Fibroblast of skin of back (primary cell): ENCODE results near the gene SBF2.

Source experiments
- DNase-seq: peaks from one replicate; pipeline ENCODE4 v3.0.0-alpha.2; 2013

SBF2 gene

DNA sequence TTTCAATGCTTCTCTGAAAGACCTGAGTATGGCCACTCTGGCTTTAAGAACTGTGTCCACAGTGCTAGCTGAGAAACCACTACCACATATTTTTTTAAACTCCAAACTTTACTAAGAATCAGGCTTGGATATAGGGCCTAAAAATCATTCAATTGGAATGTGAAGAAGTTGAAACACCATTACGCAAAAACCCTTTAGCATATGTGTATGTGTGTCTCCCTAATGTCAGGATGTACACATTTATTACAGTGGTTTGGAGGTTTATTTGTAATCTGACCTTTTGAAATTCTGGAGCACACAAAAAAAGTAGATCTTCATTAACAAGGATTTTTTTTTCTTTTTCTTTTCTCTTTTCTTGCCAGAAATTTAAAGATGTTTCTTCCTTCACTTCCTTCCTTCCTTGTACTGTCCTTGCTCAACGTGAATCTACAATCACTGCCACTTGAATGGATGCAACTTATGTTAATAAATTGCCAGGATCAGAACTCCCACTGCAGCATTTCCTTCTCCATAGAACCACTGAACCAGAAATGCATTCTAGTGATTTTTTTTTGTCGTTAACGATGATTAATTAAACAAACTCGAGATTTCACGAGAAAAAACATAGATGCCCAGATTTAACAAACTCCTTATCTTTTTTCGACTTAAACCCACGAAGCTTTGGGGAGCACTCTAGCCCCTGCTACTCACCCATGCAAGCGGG, 7.8 kb upstream of the SBF2 start:
- DNase-seq, result peak; percentile 89

DNA sequence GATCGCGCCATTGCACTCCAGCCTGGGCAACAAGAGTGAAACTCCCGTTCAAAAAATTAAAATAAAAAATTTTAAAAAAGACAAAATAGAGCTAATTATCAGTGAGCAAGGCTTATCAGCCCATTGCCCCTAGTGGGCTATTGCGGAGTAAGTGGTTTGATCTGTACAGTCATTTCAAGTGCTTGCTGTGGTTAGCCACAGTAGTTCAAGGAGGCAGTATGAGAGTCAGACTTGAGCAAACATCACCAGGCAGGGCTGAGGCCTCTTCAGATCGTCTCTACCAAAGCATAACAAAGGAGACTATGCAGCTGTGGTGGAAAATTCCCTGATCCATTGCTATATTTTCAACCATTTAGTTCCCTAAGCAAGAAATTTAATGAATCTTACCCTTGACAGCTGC, 4.3 kb upstream of the SBF2 start:
- peak; percentile 86 for DNase-seq

DNA sequence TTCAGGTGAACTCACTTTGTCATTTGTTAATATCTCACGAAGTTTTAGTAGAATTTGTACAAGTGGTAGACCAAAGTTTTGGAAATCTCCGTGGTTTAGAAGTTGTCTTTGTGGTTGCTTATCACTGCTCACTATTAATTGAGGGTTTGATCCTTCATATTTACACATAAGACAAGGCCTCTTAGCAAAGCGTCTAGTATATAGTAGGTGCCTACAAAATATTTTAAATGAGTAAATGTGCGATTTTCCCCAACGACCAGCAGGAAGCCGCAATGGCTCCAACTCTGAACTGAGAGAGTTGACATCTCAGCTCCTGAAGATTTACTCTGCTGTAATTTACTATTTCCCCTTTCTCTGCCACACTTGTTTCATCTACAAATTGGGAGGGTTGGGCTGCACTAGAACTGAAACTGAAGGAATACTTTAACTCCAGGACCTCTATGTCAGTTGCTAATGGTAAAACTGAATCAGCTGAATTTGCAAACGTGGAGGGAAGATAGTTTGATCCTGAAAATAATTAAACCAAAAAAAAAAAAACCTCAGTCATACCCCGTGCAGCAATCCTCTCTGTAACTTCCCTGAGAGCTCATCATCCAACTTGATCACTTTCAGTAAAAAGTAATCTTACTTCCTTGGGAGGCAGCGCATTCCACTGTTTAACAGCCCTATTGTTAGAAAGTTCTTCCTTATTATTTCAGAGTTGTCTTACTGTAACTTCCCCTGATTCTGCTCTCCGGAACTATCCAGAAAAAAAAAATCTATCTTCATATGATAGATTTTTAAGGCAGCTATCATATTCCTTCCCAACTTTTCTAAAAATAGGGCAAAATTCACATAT, 1.3 kb upstream of the SBF2 start:
- no peak for DNase-seq

DNA sequence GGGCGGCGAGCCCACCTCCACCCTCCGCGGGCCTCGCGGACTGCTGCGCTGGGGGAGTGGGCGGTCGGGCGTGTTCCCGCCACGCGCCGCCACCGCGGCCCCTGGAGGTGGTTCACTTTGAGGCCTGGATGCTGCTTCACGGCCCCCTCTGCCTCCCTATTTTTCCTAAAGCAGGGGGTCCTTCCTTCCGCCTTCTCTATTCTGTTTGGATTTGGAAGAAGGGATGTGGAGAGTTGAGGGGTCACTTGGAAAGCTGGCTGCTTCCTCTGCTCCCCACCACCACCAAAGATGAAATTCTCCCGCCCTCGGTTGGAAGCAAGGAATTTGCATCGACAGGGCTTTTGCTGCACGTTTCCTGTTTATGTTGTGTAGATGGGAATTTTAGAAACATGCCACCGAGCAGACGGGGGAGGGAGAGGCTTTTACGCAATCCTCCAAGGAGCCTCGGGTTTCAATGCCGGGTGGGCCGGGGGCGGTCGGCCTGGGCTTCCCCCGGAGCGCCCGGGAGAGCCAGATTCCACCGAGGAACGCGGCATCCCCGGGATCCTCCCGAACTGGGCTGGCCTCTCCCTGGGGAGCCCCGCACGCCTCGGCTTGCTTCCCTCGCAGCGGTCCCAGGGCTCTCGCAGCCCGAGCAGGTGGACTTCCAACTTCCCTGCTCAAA, 403 bp upstream of the SBF2 start:
- peak; percentile 79 for DNase-seq

DNA sequence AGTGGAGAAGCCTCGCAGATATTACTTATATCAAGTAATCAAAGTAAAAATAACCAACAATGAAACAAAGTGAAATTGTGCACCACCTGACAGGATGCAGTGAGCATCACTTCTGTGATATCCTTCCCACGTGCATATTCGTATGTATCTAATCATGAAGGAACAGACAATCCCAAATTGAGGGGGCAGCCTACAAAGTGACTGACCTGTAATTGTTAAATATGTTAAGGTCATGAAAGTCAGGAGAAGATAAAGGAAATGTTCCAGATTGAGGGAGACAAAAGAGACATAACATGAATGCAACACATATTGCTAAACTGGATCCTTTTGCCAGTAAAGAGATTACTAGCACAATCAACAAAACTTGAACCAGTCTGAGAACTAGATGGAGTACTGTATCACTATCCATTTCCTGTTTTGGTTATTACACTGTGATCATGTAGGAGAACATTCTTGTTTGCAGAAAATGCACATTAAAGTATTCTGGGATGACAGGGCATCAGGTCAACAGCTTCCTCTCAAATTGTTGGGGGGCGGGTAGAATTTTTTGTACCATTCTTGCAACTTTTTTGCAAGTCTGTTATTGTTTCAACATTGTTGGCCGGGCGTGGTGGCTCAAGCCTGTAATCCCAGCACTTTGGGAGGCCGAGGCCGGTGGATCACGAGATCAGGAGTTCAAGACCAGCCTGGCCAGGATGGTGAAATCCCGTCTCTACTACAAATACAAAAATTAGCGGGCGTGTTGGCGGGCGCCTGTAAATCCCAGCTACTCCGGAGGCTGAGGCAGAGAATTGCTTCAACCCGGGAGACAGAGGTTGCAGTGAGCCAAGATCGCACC, 2.0 kb downstream of the SBF2 start:
- DNase-seq, result peak; percentile 16

DNA sequence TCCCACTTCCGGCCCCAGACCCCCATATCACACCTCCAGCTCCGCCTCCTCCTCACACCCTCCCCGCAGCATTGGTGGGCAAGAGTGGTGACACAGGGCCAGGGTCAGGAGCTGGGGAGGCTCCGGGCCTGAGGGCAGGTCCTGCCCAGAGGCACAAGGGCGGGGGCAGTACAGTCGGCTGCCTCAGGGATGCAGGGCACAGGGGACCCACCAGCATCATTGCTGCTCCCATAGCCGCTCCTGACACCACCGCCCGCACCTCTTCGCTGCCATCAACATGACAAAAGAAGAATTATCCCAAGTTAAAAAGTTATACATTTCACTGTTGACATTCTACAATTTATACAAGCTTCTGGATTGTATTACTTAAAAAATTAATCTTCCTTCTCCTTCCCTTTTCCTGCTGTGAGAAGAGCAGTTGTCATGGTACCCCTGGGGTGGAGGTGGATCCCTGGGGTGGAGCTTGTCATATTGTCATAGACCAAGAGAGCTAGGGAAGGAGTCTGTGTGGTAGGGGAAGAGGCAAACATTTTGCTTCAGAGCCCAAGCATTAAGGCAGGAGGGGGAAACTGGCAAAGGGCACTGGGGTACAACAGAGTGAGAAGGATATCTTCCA, 4.1 kb downstream of the SBF2 start:
- no peak for DNase-seq

DNA sequence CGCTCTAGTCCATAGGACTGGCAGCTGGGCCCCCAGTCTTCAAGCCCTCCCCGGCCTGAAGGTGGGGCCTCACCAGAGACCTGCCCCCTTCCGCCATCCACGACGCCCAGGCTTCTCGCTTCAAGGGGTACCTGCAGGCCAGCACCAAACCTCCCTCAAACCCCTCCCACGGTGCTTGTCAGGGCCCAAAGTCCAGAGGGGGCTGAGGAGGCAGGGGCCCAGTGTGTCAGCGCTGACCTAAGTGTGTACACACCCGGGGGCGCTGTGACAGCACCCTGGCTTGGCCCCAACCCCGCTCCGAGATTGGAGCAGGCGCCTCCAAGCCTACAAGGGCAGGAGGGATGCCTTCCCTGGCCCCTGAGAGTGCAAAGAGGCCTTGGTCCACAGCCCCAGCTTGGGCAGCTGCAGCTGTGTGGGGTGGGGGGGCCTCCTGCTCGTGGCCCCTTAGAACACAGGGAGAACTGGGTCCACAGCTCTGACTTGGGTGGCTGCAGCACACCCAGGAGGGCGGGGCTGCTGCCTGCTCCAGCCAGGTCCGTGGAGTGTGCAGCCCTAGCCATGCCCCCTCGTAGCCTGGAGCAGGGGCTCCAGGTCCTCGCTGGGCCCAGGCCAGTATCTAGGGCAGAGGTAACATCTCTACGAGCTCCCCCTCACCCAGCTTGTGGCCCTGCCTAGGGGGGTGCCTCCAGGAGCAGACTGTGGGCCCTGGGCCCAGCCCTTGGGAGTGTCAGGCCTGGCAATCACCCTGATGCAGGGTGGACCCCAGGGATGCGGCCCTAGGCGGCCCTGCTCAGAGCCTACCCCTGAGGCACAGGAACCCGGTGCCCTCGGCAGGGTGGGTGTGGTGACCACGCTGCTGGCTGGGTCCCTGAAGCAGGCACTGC, 4.9 kb downstream of the SBF2 start:
- DNase-seq, result no peak

DNA sequence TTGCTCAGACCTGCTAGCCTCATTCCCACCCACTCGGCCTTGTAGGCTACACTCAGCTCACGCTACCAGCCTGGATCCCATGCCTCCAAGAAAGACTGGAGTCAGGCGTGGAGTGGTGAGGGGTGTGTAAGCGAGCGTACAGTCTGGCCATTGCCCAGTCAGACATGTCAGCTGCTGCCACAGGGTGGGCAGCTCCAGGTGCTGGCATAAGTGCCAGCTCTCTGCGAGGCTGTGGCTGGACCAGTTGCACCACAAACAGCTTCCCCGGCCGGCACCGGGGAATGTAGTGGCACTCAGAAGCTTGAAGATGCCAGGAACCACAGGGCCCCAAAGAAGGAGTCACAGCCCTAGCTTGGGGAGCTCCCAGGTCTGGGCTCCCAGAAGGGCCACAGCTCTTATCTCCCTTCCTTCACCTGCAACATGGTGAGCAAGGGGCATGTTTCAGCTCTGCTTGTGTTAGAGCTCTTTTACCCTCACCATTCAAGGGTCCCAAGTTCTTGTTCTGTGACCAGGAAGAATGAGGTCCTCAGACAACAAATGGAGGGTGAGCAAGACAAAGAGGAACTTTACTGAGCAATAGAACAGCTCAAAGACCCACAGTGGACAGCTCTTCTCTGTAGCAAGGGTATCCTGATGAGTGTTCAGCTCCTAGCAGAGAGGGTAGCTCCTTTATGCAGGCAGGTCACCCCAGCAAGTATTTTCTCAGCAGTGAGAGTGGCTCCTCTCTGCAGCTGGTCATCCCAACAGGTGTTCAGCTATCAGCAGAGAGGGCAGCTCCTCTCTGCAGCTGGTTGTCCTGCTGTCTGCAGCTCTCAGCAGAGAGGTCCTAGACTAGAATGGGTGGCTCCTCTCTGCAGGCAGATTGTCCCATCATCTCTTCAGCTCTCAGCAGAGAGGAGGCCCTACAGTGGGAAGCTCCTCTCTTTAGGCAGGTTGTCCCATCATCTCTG, 6.0 kb downstream of the SBF2 start:
- no peak for DNase-seq

DNA sequence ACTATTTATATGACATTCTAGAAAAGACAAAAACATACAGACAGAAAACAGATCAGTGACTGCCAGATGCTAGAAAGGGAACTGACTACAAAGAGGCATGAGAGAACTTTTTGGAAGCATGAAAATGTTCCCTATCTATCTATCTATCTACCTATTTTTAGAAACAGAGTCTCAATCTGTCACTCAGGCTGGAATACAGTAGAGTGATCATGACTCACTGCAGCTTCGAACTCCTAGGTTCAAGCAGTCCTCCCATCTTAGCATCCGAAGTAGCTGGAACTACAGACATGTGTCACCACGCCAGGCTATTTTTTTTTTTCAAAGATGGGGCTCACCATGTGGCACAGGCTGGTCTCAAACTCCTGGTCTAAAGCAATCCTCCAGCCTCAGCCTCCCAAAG, 6.9 kb downstream of the SBF2 start:
- peak; percentile 31 for DNase-seq

DNA sequence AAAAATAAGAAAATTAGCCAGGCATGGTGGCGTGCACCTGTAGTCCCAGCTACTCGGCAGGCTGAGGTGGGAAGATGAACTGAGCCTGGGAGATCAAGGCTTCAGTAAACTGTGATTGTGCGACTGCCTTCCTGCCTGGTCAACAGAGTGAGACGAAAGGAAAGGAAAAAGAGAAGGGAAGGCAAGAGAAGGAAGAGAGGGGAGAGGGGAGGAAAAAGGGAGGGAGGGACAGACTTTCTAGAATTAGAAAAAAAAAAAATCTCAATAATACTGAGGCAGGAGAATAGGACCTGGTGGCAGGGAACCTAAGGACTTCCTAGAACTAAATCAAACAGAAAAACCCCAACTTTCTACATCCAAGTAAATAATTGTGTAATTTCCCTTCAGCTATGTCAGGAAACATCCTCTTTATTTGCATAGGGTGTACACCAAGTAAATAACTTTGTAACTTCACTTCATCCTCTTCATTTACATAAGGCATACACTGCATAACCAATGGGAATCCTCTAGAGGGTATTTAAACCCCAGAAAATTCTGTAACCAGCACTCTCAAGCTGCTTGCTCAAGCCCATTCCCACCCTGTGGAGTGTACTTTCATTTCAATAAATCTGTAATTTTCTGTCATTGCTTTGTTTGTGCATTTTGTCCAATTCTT, 8.7 kb downstream of the SBF2 start:
- DNase-seq, result no peak

DNA sequence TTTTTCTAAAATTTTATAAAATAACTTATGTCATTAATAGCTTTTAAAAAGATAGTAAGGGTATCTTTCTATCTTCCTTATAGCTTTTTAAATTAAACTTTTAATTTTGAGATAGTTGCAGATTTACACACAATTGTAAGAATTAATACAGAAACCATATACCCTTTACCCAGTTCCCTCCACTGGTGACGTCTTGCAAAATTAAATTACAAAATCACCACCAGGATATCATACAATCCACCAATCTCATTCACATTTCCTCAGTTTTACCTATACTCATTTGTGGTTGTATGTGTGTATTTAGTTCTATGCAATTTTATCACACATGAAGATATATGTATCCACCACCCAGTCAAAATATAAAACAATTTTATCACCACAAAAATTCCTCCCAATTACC, 10.0 kb downstream of the SBF2 start:
- no peak for DNase-seq

DNA sequence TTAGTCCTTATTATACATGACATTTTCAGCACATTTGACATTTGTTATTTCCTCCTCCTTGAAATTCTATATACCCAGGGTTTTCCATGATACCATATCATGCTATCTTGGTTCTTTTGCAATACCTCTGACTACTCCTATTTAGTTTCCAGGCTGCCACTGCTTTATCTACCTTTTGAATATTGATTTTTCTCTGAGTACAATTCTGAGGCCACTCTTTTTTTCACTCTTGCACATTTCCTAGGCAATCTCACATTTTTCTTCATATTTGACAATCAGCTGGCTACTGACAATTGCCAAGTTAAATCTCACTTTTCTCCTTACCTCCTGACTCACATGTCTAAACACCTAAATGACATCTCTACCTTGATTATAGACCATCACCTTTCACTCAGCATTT, 11.9 kb downstream of the SBF2 start:
- no peak for DNase-seq

DNA sequence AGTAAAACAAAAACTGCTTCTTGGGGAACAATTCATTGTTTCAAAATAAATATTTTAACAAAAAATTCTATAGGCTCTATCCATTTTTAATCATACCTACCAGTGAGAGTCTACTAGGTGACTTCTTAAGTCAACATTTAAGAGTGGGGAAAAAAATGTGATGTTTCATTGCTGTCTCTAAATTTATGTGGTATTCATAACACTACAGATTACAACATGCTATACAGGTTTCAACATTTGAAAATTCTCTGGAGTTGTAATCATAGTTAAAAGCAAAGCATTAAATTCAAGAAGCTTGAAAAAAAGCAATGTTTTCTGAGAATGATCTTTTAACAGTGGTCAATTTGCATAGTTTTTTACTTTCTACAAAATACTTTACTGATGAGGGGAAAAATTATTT, 18.3 kb downstream of the SBF2 start:
- no peak for DNase-seq

DNA sequence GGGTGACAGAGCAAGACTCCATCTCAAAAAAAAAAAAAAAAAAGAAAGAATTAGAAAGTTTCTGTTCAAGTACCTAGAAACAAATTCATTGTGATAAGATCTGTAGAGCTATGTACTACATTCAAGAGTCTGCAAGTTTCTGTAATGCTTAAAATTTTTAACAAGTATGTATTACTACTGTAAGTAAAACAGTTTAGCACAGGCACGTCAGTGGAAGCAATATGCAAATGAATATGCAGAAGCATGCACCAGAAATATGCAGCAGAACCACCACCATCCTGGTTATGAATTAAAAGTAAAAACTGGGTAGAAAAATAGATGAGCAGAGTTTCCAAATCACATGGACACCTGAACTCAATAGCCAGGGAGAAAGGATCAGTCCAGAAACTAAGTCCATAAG, 19.3 kb downstream of the SBF2 start:
- DNase-seq, result peak; percentile 40

DNA sequence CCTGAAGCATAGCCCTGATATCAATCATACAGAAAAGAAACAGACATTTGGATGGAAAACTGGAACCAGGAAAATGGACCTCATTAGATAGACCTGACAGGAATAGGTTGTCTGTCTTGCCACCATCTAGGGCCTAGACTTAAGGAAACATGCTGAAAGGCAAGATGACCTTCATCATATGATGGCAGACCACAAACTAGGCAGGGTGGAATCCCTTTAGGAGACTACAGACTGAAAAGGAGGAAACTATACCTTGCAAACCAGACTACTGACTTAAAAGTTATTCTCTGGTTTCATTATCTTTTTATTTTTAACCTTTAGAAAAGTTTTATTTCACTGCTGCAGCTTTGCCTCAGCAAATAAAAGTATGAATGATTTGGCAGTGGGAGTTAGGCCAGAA, 20.3 kb downstream of the SBF2 start:
- no peak for DNase-seq

DNA sequence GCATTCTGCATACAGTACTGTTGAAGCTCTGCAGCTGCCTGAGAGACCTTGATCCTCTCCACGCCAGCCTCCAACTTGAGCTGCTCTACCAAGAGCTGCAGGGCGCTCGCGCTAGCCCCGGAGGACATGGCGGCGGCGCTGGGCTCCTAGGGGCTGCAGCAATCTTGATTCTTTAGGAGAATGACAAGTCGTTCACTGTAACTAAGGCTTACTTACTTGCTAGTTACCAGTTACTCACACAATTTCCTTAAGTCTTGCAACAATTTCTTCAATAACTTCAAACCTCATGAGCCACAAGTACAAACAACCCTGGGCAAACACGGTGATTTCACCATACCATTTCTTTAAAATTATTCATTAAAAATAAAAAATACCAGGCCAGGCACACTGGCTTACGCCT, 21.9 kb downstream of the SBF2 start:
- DNase-seq, result no peak

DNA sequence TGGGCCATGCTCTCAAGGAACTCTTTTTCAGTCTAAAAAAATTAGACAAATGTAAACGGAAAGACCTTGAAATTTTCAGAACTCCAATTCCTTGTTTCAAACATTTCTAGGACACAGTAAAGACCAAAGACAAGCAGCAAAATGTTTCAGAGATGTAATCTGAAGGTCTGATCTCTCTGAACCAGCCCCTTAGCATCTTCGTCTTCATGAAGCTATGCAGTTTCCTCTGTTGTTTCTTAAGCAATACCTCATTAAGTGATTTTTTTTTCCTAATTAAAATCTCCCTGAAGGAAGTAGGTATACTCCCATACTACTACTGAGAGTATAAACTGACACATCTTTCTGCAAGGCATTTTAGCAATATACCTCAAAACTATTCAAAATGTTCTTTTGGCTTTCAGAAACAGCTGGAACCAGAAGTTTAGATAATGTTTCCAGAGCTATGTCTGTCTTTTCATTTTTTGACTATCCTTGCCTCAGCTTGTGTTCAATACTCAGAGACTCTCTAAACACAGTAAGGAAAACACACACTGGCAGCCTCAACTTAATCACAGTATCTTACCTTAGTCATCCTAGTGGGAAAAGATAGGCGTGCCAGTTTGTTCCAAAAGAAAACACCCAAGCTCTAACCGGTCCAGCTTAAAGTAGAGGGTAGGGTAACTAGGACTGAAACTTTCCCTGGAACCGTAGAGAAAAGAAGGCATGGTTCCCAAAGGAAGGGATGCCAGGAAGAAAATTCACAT, 25.1 kb downstream of the SBF2 start:
- DNase-seq, result peak; percentile 51

DNA sequence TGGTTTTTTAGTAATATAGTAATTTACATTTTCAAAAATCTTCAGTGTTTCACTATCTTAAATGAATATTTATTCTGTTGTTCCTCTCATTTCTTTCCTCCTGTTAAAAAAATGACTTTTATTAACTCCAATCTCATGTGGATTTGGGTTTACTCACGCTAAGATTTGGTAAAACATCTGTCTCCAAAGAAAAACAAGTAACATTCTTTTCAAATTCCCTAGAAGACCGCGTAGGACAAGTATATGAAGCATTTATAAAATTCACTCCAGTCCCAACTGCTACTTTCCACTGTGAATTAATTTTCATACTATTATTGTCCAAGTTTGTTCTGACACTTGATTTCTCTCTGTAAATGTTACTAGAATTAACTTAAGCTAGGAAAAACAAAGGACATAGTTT, 26.2 kb downstream of the SBF2 start:
- DNase-seq, result peak; percentile 74

DNA sequence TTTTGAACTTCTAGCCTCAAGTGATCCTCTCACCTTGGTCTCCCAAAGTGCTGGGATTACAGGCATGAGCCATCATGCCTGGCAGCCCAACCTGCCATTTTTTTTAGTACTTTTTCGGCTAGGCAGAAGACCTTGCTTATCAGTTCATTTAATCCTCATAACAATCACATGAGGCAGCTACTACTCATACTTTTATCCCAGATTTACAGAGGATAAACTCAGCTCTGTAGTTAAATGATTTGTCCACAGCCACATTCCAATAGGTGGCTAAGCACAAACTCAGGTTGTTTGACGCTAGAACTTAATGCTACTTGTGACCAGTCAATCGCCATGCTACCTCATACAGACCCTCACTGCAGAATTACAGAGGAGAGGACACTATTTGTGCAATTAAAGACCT, 28.1 kb downstream of the SBF2 start:
- no peak for DNase-seq
